ELR (cell line): ENCODE results near the gene LMBRD1.

Experiments used
- DNase-seq: peaks from one replicate; pipeline ENCODE4 v3.0.0-alpha.2; 2015; ENCODE audit warnings: low read depth

Gene LMBRD1

GRCh38 chr6:69631552-69632346 lies 165.1 kb downstream of the LMBRD1 start:
- no peak for DNase-seq

- DNase-seq = no peak
Observed at GRCh38 chr6:69630767-69631166, 166.0 kb downstream of the LMBRD1 start.

DNA sequence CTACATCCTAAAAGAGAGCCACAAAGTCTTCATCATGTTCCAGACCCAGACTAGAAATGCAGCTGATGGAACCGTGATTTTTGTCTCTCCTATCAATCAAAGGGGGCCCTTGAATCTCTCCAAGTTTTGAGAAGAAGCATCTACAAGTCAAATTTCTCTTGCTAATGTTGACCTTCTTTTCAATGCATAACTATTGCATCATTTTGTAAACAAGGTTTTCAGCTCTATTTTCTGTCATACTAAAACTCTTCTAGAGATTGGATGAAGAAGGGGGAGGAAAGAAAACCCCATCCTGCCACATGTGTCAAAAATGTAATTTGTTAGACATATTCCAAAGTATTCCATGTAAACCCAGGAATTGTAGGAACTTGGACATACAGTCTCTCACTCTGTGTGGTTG lies 169.2 kb downstream of the LMBRD1 start:
- no peak for DNase-seq

- DNase-seq = no peak
Observed at GRCh38 chr6:69624944-69625343, 171.9 kb downstream of the LMBRD1 start.
